KMS-11 (cell line): ENCODE measurements around the gene KIT.

Experiments used
- H2AFZ ChIP-seq: fragments of 200-600 bp; sonication (generic); 2 replicates; pipeline ENCODE4 v1.6.1; 2016; ENCODE audit warnings: antibody characterized with exemption, mixed run types, low read depth
- H3K27ac ChIP-seq: fragments of 200-600 bp; sonication (generic); 2 replicates; pipeline ENCODE4 v1.6.1; 2016; ENCODE audit warnings: mild to moderate bottlenecking, mixed run types
- H3K27me3 ChIP-seq: fragments of 200-600 bp; sonication (generic); 2 replicates; pipeline ENCODE4 v1.6.1; 2017; ENCODE audit warnings: mild to moderate bottlenecking, low read depth, mixed run types, moderate library complexity; ENCODE audit not compliant: insufficient read depth
- H3K36me3 ChIP-seq: fragments of 200-600 bp; sonication (generic); 2 replicates; pipeline ENCODE4 v1.6.1; 2017; ENCODE audit warnings: mild to moderate bottlenecking, mixed run types; ENCODE audit not compliant: insufficient read depth
- H3K4me1 ChIP-seq: fragments of 200-600 bp; sonication (generic); 2 replicates; pipeline ENCODE4 v1.6.1; 2016; ENCODE audit warnings: mild to moderate bottlenecking, low read depth, mixed run types; ENCODE audit not compliant: poor library complexity, severe bottlenecking
- H3K4me2 ChIP-seq: fragments of 200-600 bp; sonication (generic); 2 replicates; pipeline ENCODE4 v1.7.0; 2016; ENCODE audit warnings: mild to moderate bottlenecking, mixed run types
- H3K4me3 ChIP-seq: fragments of 200-600 bp; sonication (generic); IDR thresholded peaks from 2 replicates; pipeline ENCODE4 v1.6.1; 2017; ENCODE audit warnings: low read depth, low read length, mixed read lengths; ENCODE audit not compliant: insufficient read depth
- H3K79me2 ChIP-seq: fragments of 200-600 bp; sonication (generic); 2 replicates; pipeline ENCODE4 v1.6.1; 2016; ENCODE audit warnings: low read depth, mixed run types; ENCODE audit not compliant: insufficient read depth
- H3K9ac ChIP-seq: fragments of 200-600 bp; sonication (generic); 2 replicates; pipeline ENCODE4 v1.6.1; 2016; ENCODE audit warnings: mild to moderate bottlenecking, mixed run types
- H4K20me1 ChIP-seq: fragments of 200-600 bp; sonication (generic); 2 replicates; pipeline ENCODE4 v1.6.1; 2016; ENCODE audit warnings: mild to moderate bottlenecking, mixed run types; ENCODE audit not compliant: insufficient read depth
- CTCF ChIP-seq: fragments of 200-600 bp; sonication (generic); conservative IDR thresholded peaks from 2 replicates; pipeline ENCODE4 v1.6.1; 2017; ENCODE audit warnings: low read depth, mild to moderate bottlenecking, antibody characterized with exemption, low read length, moderate library complexity, mixed read lengths

KIT gene

GRCh38 chr4:54767376-54767775 is 109.6 kb downstream of the KIT start:
- Histone ChIP-seq H3K27me3 (no peaks in the 10 kb centered on the region), H3K27ac (no peak overlapping the region), H3K4me2 (no peak overlapping the region), H3K36me3 (no peaks in the 10 kb centered on the region), H3K9ac (no peak overlapping the region), H4K20me1 (no peaks in the 10 kb centered on the region), H2AFZ (no peak overlapping the region), H3K4me3 (no peak overlapping the region), H3K4me1 (peaks cover 6% of the 10 kb centered on the region), H3K79me2 (no peaks in the 10 kb centered on the region)
- TF ChIP-seq CTCF, result no peak

GRCh38 chr4:54773022-54773421 is 115.3 kb downstream of the KIT start:
- Histone ChIP-seq H3K27ac (no peak overlapping the region), H3K36me3 (no peaks in the 10 kb centered on the region), H3K4me1 (no peaks in the 10 kb centered on the region), H3K27me3 (no peaks in the 10 kb centered on the region), H3K4me2 (no peak overlapping the region), H3K4me3 (no peak overlapping the region), H3K9ac (no peak overlapping the region), H3K79me2 (no peaks in the 10 kb centered on the region), H4K20me1 (no peaks in the 10 kb centered on the region), H2AFZ (no peak overlapping the region)
- no peak for TF ChIP-seq CTCF

GRCh38 chr4:54779036-54779435 is 121.3 kb downstream of the KIT start:
- no peak for TF ChIP-seq CTCF
- H2AFZ ChIP-seq, result no peak overlapping the region

GRCh38 chr4:54779476-54780148 is 121.9 kb downstream of the KIT start:
- no peaks in the 10 kb centered on the region for H4K20me1 ChIP-seq
- no peak overlapping the region for H3K9ac ChIP-seq
- H2AFZ ChIP-seq, result no peak overlapping the region
- H3K4me1 ChIP-seq, result no peaks in the 10 kb centered on the region
- H3K4me3 ChIP-seq, result no peak overlapping the region
- no peak for TF ChIP-seq CTCF
- no peaks in the 10 kb centered on the region for H3K36me3 ChIP-seq
- H3K27ac ChIP-seq, result no peak overlapping the region
- H3K79me2 ChIP-seq, result no peaks in the 10 kb centered on the region
- no peak overlapping the region for H3K4me2 ChIP-seq
- no peaks in the 10 kb centered on the region for H3K27me3 ChIP-seq

More at GRCh38 chr4:54779036-54779435, 121.3 kb downstream of the KIT start:
- no peaks in the 10 kb centered on the region for H3K4me1 ChIP-seq
- no peaks in the 10 kb centered on the region for H3K79me2 ChIP-seq
- no peak overlapping the region for H3K9ac ChIP-seq
- no peak overlapping the region for H3K4me3 ChIP-seq
- no peaks in the 10 kb centered on the region for H3K27me3 ChIP-seq
- no peak overlapping the region for H3K4me2 ChIP-seq
- no peaks in the 10 kb centered on the region for H4K20me1 ChIP-seq
- H3K36me3 ChIP-seq, result no peaks in the 10 kb centered on the region
- no peak overlapping the region for H3K27ac ChIP-seq
